HG03103 (cell line): Measurements from ENCODE around the gene UBE2E3.

Source experiments
- ATAC-seq: cut with Tn5 transposase; IDR thresholded peaks from one replicate; pipeline ENCODE4 v1.9.1; 2021; ENCODE audit warnings: low read depth; ENCODE audit not compliant: unreplicated experiment

Gene UBE2E3

GRCh38 chr2:180978903-180979748 lies 1.3 kb upstream of the UBE2E3 start:
- no peak for ATAC-seq

GRCh38 chr2:180979749-180980105 lies 678 bp upstream of the UBE2E3 start:
- ATAC-seq = no peak

GRCh38 chr2:180980943-180981911 lies 822 bp downstream of the UBE2E3 start:
- peak; percentile 3 for ATAC-seq

GRCh38 chr2:180983468-180984242 lies 3.2 kb downstream of the UBE2E3 start:
- ATAC-seq = peak; percentile 37

- no peak for ATAC-seq
These were observed 5.5 kb downstream of the UBE2E3 start for GRCh38 chr2:180985771-180986395.

- ATAC-seq = no peak
These were observed 6.7 kb downstream of the UBE2E3 start for GRCh38 chr2:180987146-180987545.

GRCh38 chr2:180990337-180990736 lies 9.9 kb downstream of the UBE2E3 start:
- ATAC-seq = no peak

- no peak for ATAC-seq
These were observed 10.4 kb downstream of the UBE2E3 start for GRCh38 chr2:180990794-180991193.

GRCh38 chr2:180991361-180991760 lies 11.0 kb downstream of the UBE2E3 start:
- no peak for ATAC-seq

GRCh38 chr2:180991820-180992219 lies 11.4 kb downstream of the UBE2E3 start:
- peak; percentile 51 for ATAC-seq

GRCh38 chr2:180992994-180993393 lies 12.6 kb downstream of the UBE2E3 start:
- no peak for ATAC-seq

GRCh38 chr2:180999274-180999964 lies 19.0 kb downstream of the UBE2E3 start:
- no peak for ATAC-seq

GRCh38 chr2:181004647-181005325 lies 24.4 kb downstream of the UBE2E3 start:
- ATAC-seq = no peak

- ATAC-seq = no peak
These were observed 24.9 kb downstream of the UBE2E3 start for GRCh38 chr2:181005326-181005655.

GRCh38 chr2:181005809-181006208 lies 25.4 kb downstream of the UBE2E3 start:
- no peak for ATAC-seq

GRCh38 chr2:181007086-181007837 lies 26.9 kb downstream of the UBE2E3 start:
- ATAC-seq = no peak

GRCh38 chr2:181008407-181008806 lies 28.0 kb downstream of the UBE2E3 start:
- ATAC-seq = no peak

GRCh38 chr2:181021199-181021789 lies 40.9 kb downstream of the UBE2E3 start:
- ATAC-seq = no peak
